HL-60 (cell line): Measurements from ENCODE around the gene OR5AN1.

ENCODE experiments used
- DNase-seq, 2 experiments: peaks; one replicate each; pipeline ENCODE4 v3.0.0-alpha.2; 2010 to 2020; ENCODE audit warnings: low read depth in 1 of 2, low spot score in 1 of 2
- H3K27ac ChIP-seq: fragments of 250-450 bp; sonication (Bioruptor Pico); replicated peaks from 2 replicates; pipeline ENCODE4 v1.5.1; 2020; ENCODE audit warnings: mild to moderate bottlenecking, moderate library complexity
- H3K27me3 ChIP-seq: fragments of 250-450 bp; sonication (Bioruptor Pico); 2 replicates; pipeline ENCODE4 v1.5.1; 2021; ENCODE audit warnings: mild to moderate bottlenecking, moderate library complexity; ENCODE audit not compliant: insufficient read depth, poor library complexity, severe bottlenecking
- H3K4me3 ChIP-seq: replicated peaks from 2 replicates; pipeline ENCODE4 v1.5.1; 2011; ENCODE audit warnings: mild to moderate bottlenecking, control low read depth, low read length; ENCODE audit not compliant: insufficient read depth
- CTCF ChIP-seq: IDR thresholded peaks from one replicate; pipeline ENCODE4 v1.5.1; 2011; ENCODE audit warnings: low read length, control low read depth, inconsistent platforms; ENCODE audit not compliant: insufficient read depth
- GABPA ChIP-seq: IDR thresholded peaks from 2 replicates; pipeline ENCODE4 v1.6.1; 2012; ENCODE audit warnings: low read depth
- POLR2AphosphoS5 ChIP-seq: IDR thresholded peaks from 2 replicates; pipeline ENCODE4 v1.6.1; 2012; ENCODE audit warnings: low read depth
- REST ChIP-seq: IDR thresholded peaks from 2 replicates; pipeline ENCODE4 v1.6.1; 2012; ENCODE audit warnings: low read depth; ENCODE audit not compliant: insufficient replicate concordance
- SPI1 ChIP-seq: IDR thresholded peaks from 2 replicates; pipeline ENCODE4 v1.6.1; 2012; ENCODE audit warnings: low read depth, mild to moderate bottlenecking, borderline replicate concordance

OR5AN1 gene

GRCh38 chr11:59401262-59401552 is 42.5 kb downstream of the OR5AN1 start:
- no peaks in the 10 kb centered on the region for H3K27me3 ChIP-seq
- DNase-seq: no peak
- TF ChIP-seq REST (no peak), SPI1 (no peak), GABPA (no peak), CTCF (no peak), POLR2AphosphoS5 (no peak)
- no peak overlapping the region for H3K4me3 ChIP-seq
- no peak overlapping the region for H3K27ac ChIP-seq

- no peak for DNase-seq
- Histone ChIP-seq H3K4me3 (no peak overlapping the region), H3K27me3 (no peaks in the 10 kb centered on the region), H3K27ac (no peak overlapping the region)
- TF ChIP-seq REST (no peak), SPI1 (no peak), POLR2AphosphoS5 (no peak), GABPA (no peak), CTCF (no peak)
Observed at GRCh38 chr11:59403546-59403945, 44.9 kb downstream of the OR5AN1 start.

GRCh38 chr11:59413646-59414045 is 55.0 kb downstream of the OR5AN1 start:
- TF ChIP-seq POLR2AphosphoS5 (peak; percentile 34; the same call in 1 of the 2 replicates), CTCF (no peak), SPI1 (peak; percentile 69; the same call in 1 of the 2 replicates)
- H3K4me3 ChIP-seq: no peak overlapping the region
- peak; percentile 4 to 46 for DNase-seq
- H3K27me3 ChIP-seq: no peaks in the 10 kb centered on the region
- H3K27ac ChIP-seq: no peak overlapping the region

GRCh38 chr11:59415111-59415510 is 56.4 kb downstream of the OR5AN1 start:
- H3K4me3 ChIP-seq: no peak overlapping the region
- no peak for TF ChIP-seq SPI1
- TF ChIP-seq GABPA: no peak
- DNase-seq: peak in 1 of 2 experiments; percentile 10
- H3K27ac ChIP-seq: no peak overlapping the region
- H3K27me3 ChIP-seq: no peaks in the 10 kb centered on the region
